ENCODE measurements around the gene LIN9. TPM values are rescaled to one million over a fixed set of nuclear protein-coding genes. Genes with fewer than 3 reads are reported as not detected.

LIN9 gene
- total RNA-seq = 10 to 100 TPM; 10.6 TPM

GRCh38 chr1:226308723-226309397 lies at the start of gene LIN9:
LIN9 (minus strand) TSS chr1:226309164; CDS start chr1:226309139, 25 bp downstream.
- no peaks in the 10 kb centered on the region for H3K9me3 Mint-ChIP-seq (ENCODE audit: low read depth)
- ChIA-PET CTCF (interaction anchor here (0.6 to 3.2 kb wide), 11 partner anchors 19 to 244 kb away, joined by 3 to 26 read pairs (median 4); partner anchors contain the start of genes ACBD3 and PARP1), POLR2A (interaction anchor here (0.5 to 1.5 kb wide), 6 partner anchors 24 to 1006 kb away, joined by 3 to 5 read pairs (median 4); partner anchors contain the start of genes PARP1 and SDE2)
- H3K27ac Mint-ChIP-seq = peak within 1 kb of the TSS; percentile 86
- intact Hi-C loops (cut with DNase I, micrococcal nuclease) = loop anchor here in 1 of 2 experiments (1.0 to 5.0 kb wide), 8 partner anchors 24 to 312 kb away; partner anchors contain the start of genes ACBD3, H3-3A, PARP1 and SDE2
- H3K4me3 Mint-ChIP-seq = peak within 1 kb of the TSS; percentile 83
- peaks cover 10% of the 10 kb centered on the region for H3K27me3 Mint-ChIP-seq
- H3K4me1 Mint-ChIP-seq = peaks cover 15% of the 10 kb centered on the region
- peaks cover 2% of the 10 kb centered on the region for H3K36me3 Mint-ChIP-seq (ENCODE audit: low read depth)
- DNase-seq (peak; percentile 97), ATAC-seq (peak; percentile 87)

- ChIA-PET POLR2A (no interaction called here), CTCF (no interaction called here)
- Mint-ChIP-seq H3K27ac (no peak overlapping the region), H3K9me3 (ENCODE audit: low read depth) (no peaks in the 10 kb centered on the region), H3K36me3 (ENCODE audit: low read depth) (peaks cover 29% of the 10 kb centered on the region), H3K4me3 (no peak overlapping the region), H3K27me3 (no peaks in the 10 kb centered on the region), H3K4me1 (no peaks in the 10 kb centered on the region)
- no peak for ATAC-seq
- intact Hi-C loops (cut with DNase I, micrococcal nuclease) = no loop called here
- DNase-seq = no peak
Measured at GRCh38 chr1:226357416-226357815, 48.5 kb upstream of the LIN9 start.

- no peak overlapping the region for H3K27ac Mint-ChIP-seq
Measured at GRCh38 chr1:226355669-226356551, 46.9 kb upstream of the LIN9 start.

GRCh38 chr1:226355016-226355415 lies 46.1 kb upstream of the LIN9 start:
- Mint-ChIP-seq H3K9me3 (ENCODE audit: low read depth) (no peaks in the 10 kb centered on the region), H3K4me1 (no peaks in the 10 kb centered on the region), H3K27me3 (no peaks in the 10 kb centered on the region), H3K4me3 (no peak overlapping the region), H3K27ac (no peak overlapping the region), H3K36me3 (ENCODE audit: low read depth) (peaks cover 15% of the 10 kb centered on the region)
- intact Hi-C loops (cut with DNase I, micrococcal nuclease) = no loop called here
- DNase-seq (no peak), ATAC-seq (no peak)
- CTCF ChIA-PET = interaction anchor here (1.6 kb wide), 1 partner anchor 22 kb away, joined by 7 read pairs; no protein-coding TSS in a partner anchor
- POLR2A ChIA-PET = no interaction called here

More at GRCh38 chr1:226355669-226356551, 46.9 kb upstream of the LIN9 start:
- peaks cover 15% of the 10 kb centered on the region for H3K36me3 Mint-ChIP-seq (ENCODE audit: low read depth)
- intact Hi-C loops (cut with DNase I, micrococcal nuclease) = no loop called here
- no peaks in the 10 kb centered on the region for H3K9me3 Mint-ChIP-seq (ENCODE audit: low read depth)
- DNase-seq (no peak), ATAC-seq (no peak)
- H3K27me3 Mint-ChIP-seq = no peaks in the 10 kb centered on the region
- ChIA-PET CTCF (interaction anchor here (0.6 kb wide), 1 partner anchor 44 kb away, joined by 3 read pairs; no protein-coding TSS in a partner anchor), POLR2A (no interaction called here)
- no peaks in the 10 kb centered on the region for H3K4me1 Mint-ChIP-seq
- no peak overlapping the region for H3K4me3 Mint-ChIP-seq

- POLR2A ChIA-PET = no interaction called here
Measured at GRCh38 chr1:226353698-226354525, 44.9 kb upstream of the LIN9 start.

GRCh38 chr1:226351709-226352108 lies 42.7 kb upstream of the LIN9 start:
- intact Hi-C loops (cut with DNase I, micrococcal nuclease) = no loop called here
- no peaks in the 10 kb centered on the region for H3K9me3 Mint-ChIP-seq (ENCODE audit: low read depth)
- no peak overlapping the region for H3K4me3 Mint-ChIP-seq
- CTCF ChIA-PET = no interaction called here
- H3K36me3 Mint-ChIP-seq (ENCODE audit: low read depth) = peaks cover 2% of the 10 kb centered on the region
- no peak for DNase-seq
- no peak overlapping the region for H3K27ac Mint-ChIP-seq
- no peaks in the 10 kb centered on the region for H3K4me1 Mint-ChIP-seq
- POLR2A ChIA-PET = no interaction called here
- ATAC-seq = no peak
- H3K27me3 Mint-ChIP-seq = no peaks in the 10 kb centered on the region

More at GRCh38 chr1:226353698-226354525, 44.9 kb upstream of the LIN9 start:
- no peaks in the 10 kb centered on the region for H3K27me3 Mint-ChIP-seq
- CTCF ChIA-PET = interaction anchor here (1.1 to 1.6 kb wide), 2 partner anchors 21 kb away, joined by 3 to 7 read pairs; no protein-coding TSS in a partner anchor
- no peak for ATAC-seq
- no peak for DNase-seq
- peaks cover 7% of the 10 kb centered on the region for H3K36me3 Mint-ChIP-seq (ENCODE audit: low read depth)
- no peak overlapping the region for H3K27ac Mint-ChIP-seq
- H3K4me3 Mint-ChIP-seq = no peak overlapping the region
- H3K9me3 Mint-ChIP-seq (ENCODE audit: low read depth) = no peaks in the 10 kb centered on the region
- intact Hi-C loops (cut with DNase I, micrococcal nuclease) = no loop called here
- H3K4me1 Mint-ChIP-seq = no peaks in the 10 kb centered on the region

- no peaks in the 10 kb centered on the region for H3K4me1 Mint-ChIP-seq
- no peaks in the 10 kb centered on the region for H3K9me3 Mint-ChIP-seq (ENCODE audit: low read depth)
- H3K27ac Mint-ChIP-seq = no peak overlapping the region
- H3K4me3 Mint-ChIP-seq = no peak overlapping the region
- CTCF ChIA-PET = interaction anchor here (1.0 kb wide), 1 partner anchor 17 kb away, joined by 3 read pairs; no protein-coding TSS in a partner anchor
- H3K27me3 Mint-ChIP-seq = no peaks in the 10 kb centered on the region
- POLR2A ChIA-PET = no interaction called here
- no peak for ATAC-seq
- H3K36me3 Mint-ChIP-seq (ENCODE audit: low read depth) = no peaks in the 10 kb centered on the region
- intact Hi-C loops (cut with DNase I, micrococcal nuclease) = no loop called here
- DNase-seq = no peak
Measured at GRCh38 chr1:226350519-226350865, 41.5 kb upstream of the LIN9 start.

- Mint-ChIP-seq H3K4me1 (no peaks in the 10 kb centered on the region), H3K27me3 (no peaks in the 10 kb centered on the region), H3K36me3 (ENCODE audit: low read depth) (no peaks in the 10 kb centered on the region), H3K9me3 (ENCODE audit: low read depth) (no peaks in the 10 kb centered on the region), H3K4me3 (no peak overlapping the region), H3K27ac (no peak overlapping the region)
- ATAC-seq (no peak), DNase-seq (no peak)
- ChIA-PET CTCF (no interaction called here), POLR2A (no interaction called here)
- intact Hi-C loops (cut with DNase I, micrococcal nuclease) = no loop called here
Measured at GRCh38 chr1:226349801-226350518, 41.0 kb upstream of the LIN9 start.

GRCh38 chr1:226349081-226349480 lies 40.1 kb upstream of the LIN9 start:
- no peaks in the 10 kb centered on the region for H3K27me3 Mint-ChIP-seq
- no peak overlapping the region for H3K4me3 Mint-ChIP-seq
- intact Hi-C loops (cut with DNase I, micrococcal nuclease) = no loop called here
- no peak overlapping the region for H3K27ac Mint-ChIP-seq
- H3K9me3 Mint-ChIP-seq (ENCODE audit: low read depth) = no peaks in the 10 kb centered on the region
- no peaks in the 10 kb centered on the region for H3K4me1 Mint-ChIP-seq
- ChIA-PET CTCF (no interaction called here), POLR2A (no interaction called here)
- no peaks in the 10 kb centered on the region for H3K36me3 Mint-ChIP-seq (ENCODE audit: low read depth)
- ATAC-seq (no peak), DNase-seq (no peak)

GRCh38 chr1:226344441-226345259 lies 35.7 kb upstream of the LIN9 start:
- Mint-ChIP-seq H3K9me3 (ENCODE audit: low read depth) (peaks cover 9% of the 10 kb centered on the region), H3K27me3 (peaks cover 6% of the 10 kb centered on the region), H3K36me3 (ENCODE audit: low read depth) (no peaks in the 10 kb centered on the region), H3K27ac (no peak overlapping the region), H3K4me3 (no peak overlapping the region), H3K4me1 (no peaks in the 10 kb centered on the region)
- ChIA-PET POLR2A (no interaction called here), CTCF (interaction anchor here (1.0 kb wide), 1 partner anchor 35 kb away, joined by 3 read pairs; no protein-coding TSS in a partner anchor)
- DNase-seq = no peak
- intact Hi-C loops (cut with DNase I, micrococcal nuclease) = no loop called here
- no peak for ATAC-seq

All from activated CD4-positive, alpha-beta T cell treated with anti-CD3 and anti-CD28 coated beads for 36 hours (primary cell).